ENCODE results near the gene FHOD1. TPM values are rescaled to one million over a fixed set of nuclear protein-coding genes. Genes with fewer than 3 reads are reported as not detected.

The FHOD1 gene
- polyA plus RNA-seq, 1 of the 3 experiments (the other 2 are of a cell fraction) = 70.9 TPM

- TF ChIP-seq REST (IDR thresholded peaks at IDR 0.05; ENCODE audit: low read depth, low read length) = 0 out of 2 replicates have a peak, but pooled peaks have one; percentile 47
- peak; percentile 48 for TF ChIP-seq CTCF (IDR thresholded peaks at IDR 0.05)
- TF ChIP-seq NRF1 (IDR thresholded peaks at IDR 0.05; ENCODE audit: low read depth, low read length) = peak; percentile 57
- no peak; the same call in 1 of the 2 replicates for TF ChIP-seq ZBTB33 (IDR thresholded peaks at IDR 0.05; ENCODE audit: borderline replicate concordance, low read depth)
- no peak for TF ChIP-seq GATA2 (CRISPR knock-in tag; IDR thresholded peaks at IDR 0.05)
- no peak for TF ChIP-seq SMC3 (IDR thresholded peaks at IDR 0.05; ENCODE audit: low read depth, low read length)
- peak; percentile 35; the same call in 1 of the 2 replicates for TF ChIP-seq RCOR1 (IDR thresholded peaks at IDR 0.05; ENCODE audit: low read length)
- TF ChIP-seq PBX3 (IDR thresholded peaks at IDR 0.05) = no peak; the same call in 1 of the 2 replicates
- no peak for TF ChIP-seq USF1 (IDR thresholded peaks at IDR 0.05; ENCODE audit: borderline replicate concordance, low read depth)
- peak; percentile 87 for TF ChIP-seq CHD2 (IDR thresholded peaks at IDR 0.05; ENCODE audit: low read length, partially characterized antibody)
- peak; percentile 76 for TF ChIP-seq YY1 (IDR thresholded peaks at IDR 0.05; ENCODE audit: low read depth)
These were observed 20.3 kb downstream of the FHOD1 start, which contains the start of gene TMEM208 (continued) for GRCh38 chr16:67226804-67227566.
